Left lobe of liver (tissue), 2 donors: ENCODE results near the gene FAM240B. TPM values are rescaled to one million over a fixed set of nuclear protein-coding genes. Genes with fewer than 3 reads are reported as not detected.

Source experiments
- ATAC-seq: fragments of 200-7000 bp; cut with Tn5 transposase; one replicate; pipeline ENCODE4 v1.9.1; 2020; ENCODE audit warnings: mild to moderate bottlenecking, moderate library complexity
- DNase-seq: peaks from one replicate; pipeline ENCODE4 v3.0.0-alpha.2; 2020; ENCODE audit warnings: low spot score
- total RNA-seq: library from RNA; stranded (reverse); gene quantifications from one replicate; pipeline ENCODE4 v1.2.1, GENCODE V29; 2021
- donor health status: DM: no; HTN: no; CAD: no; lungs with moderate emphysema.
- donor health status: DM: no; HTN: yes; CAD: no.

FAM240B gene
- total RNA-seq, 1 donor from 2014 or later = not detected

GRCh38 chr9:38700695-38701094 lies 19.2 kb downstream of the FAM240B start:
- DNase-seq (no peak), ATAC-seq (no peak)

GRCh38 chr9:38699337-38699736 lies 20.6 kb downstream of the FAM240B start:
- DNase-seq (no peak), ATAC-seq (no peak)

GRCh38 chr9:38697776-38698300 lies 22.1 kb downstream of the FAM240B start:
- DNase-seq (no peak), ATAC-seq (no peak)

DNA sequence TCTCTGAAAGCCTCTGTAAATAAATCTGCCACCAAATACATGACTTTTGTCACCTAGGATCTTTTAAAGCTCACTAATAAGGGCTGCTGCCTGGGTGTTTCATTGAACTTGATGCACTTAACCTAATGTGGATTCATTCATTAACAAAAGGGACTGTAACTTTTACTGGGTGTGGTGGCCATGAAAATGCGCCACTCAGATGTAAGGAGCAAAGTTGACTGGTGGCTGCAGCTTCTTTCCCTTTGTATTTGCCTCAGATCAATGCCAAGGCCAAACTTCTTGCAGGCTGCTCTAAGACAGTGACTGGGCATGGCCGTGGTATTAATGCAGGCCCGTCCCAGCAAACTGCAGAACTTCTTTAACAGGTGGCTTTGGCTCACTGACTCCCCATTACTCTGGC lies 22.9 kb downstream of the FAM240B start:
- ATAC-seq (no peak), DNase-seq (no peak)

DNA sequence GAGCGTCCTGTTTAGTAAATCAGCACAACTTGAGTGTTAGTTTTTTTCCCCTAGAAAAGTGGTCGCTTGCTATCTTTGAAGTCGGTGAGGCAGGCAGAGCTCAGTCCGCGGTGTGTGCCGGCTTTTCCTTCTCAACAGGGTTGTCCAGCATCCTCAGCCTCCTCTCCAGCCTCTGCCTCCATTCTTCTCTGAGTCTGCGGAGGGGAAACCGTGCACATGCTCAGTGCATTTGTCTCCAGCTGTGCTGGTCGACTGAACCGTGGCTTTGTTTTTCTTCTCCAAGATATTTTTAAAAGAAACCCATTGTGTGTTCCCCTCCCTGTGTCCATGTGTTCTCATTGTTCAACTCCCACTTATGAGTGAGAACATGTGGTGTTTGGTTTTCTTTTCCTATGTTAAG lies 25.3 kb downstream of the FAM240B start:
- ATAC-seq (no peak), DNase-seq (no peak)

DNA sequence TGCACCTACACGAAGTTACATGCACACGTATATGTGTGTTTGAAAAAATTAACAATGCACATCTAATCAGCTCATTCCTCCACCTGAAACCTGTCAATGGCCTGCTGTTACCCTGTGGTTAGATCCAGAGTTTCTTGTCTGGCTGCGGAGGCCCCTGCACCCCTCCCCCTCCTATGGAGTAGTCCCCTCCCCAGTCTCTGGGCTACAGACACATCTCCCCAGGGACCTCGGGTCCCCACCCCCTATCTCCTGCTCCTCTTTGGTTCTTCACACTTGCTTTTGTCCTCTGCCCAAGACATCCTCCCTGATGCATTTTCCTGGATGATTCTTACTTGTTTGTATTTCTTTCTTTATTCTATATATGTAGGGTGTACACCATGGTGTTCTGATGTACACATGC lies 27.2 kb downstream of the FAM240B start:
- ATAC-seq (no peak), DNase-seq (no peak)

GRCh38 chr9:38690574-38690973 lies 29.4 kb downstream of the FAM240B start:
- ATAC-seq (no peak), DNase-seq (no peak)

DNA sequence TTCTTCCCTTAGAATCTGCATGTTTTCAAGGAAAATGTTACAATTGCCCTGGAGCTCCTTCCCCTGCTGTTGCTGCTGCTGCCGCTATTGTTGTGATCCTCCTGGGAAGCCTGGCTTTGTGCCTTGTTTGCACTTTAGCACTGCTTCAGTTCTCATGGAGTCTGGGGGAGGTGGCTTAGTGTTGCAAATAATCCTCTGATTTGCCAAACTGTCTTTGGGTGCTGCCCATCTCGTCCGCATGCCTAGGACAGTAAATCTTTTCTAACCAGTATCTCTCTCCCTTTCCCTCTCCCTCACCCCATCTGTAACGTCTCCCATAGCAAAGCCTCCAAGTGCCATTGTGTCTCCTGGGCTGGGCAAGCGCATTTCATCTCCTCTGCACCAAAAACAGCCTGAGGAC lies 30.3 kb downstream of the FAM240B start:
- ATAC-seq = no peak
- no peak for DNase-seq

GRCh38 chr9:38687992-38688391 lies 31.9 kb downstream of the FAM240B start:
- no peak for ATAC-seq
- no peak for DNase-seq

DNA sequence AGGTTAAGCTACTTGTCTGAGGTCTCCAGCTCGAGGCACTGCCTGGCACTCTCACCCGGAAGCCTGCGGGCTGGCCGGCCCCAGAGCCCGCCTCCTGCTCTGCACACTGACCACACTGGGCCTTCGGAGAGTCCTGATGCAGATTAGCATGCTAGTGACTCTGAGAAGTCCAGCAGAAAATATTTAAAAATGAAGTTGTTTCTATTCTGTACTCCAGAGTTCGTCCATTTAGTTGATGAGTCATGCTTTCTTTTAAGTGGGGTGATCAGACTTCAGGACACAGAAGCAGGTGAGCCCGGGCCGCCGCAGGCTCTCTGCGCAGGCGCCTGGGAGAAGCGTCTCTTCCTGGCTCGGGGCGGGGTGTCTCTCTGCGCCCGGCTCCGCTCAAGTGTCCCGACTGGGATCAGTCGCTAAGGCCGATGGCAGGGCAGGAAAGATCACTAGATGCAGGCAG lies 32.5 kb downstream of the FAM240B start:
- DNase-seq = peak; percentile 72
- ATAC-seq = peak; percentile 94

- no peak for ATAC-seq
These were observed 33.0 kb downstream of the FAM240B start for GRCh38 chr9:38686933-38687332.

DNA sequence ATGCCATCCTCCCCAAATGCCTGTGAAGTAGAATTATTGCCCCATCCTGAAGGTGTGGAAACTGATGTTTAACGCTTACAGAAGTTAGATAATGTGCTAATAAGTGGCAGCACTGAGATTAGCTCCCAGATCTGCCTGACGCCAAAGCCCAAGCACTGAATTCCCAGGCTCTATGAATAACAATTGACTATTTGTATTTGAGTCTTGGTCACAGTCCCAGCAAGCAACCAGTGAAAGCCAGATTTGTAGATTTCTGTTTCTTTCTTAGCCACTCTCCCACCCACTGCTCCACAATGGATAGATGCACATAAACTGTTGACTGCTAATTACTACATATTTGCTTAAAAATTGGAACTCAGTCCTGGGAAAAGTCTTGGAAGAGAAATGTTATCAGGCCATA lies 34.4 kb downstream of the FAM240B start:
- ATAC-seq = no peak
- DNase-seq = no peak

More at GRCh38 chr9:38686933-38687332, 33.0 kb downstream of the FAM240B start:
- DNase-seq = no peak

DNA sequence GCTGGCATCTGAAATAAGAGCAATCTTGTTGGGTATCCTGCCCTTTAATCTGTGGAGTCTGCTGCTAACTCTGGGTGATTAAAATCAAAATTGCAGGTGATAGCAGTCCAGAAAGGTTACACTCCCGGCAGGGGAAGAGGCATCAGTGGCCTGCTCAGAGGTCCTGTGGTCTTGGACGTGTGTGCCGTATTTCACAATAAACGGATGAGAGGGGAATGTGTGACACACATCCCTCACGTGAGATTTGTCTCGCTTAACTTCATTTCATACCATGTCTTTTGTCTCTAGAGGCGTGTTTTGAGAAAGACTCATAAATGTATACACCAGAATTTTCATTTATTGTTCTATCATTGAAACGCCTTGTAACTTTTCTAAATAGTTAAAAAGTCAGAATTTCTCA lies 36.6 kb downstream of the FAM240B start:
- DNase-seq = no peak
- no peak for ATAC-seq

GRCh38 chr9:38682713-38683112 lies 37.2 kb downstream of the FAM240B start:
- no peak for ATAC-seq
- DNase-seq = no peak

DNA sequence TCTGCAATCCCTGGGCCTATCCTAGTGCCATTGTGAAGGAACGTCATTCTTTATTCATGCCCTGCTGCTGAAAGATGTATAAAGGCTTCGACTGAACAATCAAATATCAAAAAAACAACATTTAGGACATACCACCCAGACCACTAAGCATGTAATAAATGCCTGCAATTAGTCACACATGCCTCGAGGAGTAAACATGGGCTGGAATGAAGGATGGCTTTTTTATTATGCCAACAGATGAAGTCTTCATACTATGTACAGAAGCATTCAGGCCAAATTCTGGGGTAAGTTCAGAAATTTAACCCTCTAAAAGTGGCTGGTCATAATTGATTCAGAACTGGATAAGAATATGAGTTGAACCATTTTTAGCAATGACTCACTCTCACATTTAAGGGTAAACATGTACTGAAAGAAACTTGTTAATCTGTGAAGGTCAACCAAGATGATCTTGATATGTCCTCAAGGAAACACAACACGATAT lies 38.1 kb downstream of the FAM240B start:
- DNase-seq (no peak), ATAC-seq (no peak)

- ATAC-seq (no peak), DNase-seq (no peak)
These were observed 39.0 kb downstream of the FAM240B start for GRCh38 chr9:38680837-38681445.

- no peak for ATAC-seq
These were observed 42.2 kb downstream of the FAM240B start for GRCh38 chr9:38677660-38678303.

GRCh38 chr9:38675831-38676230 lies 44.1 kb downstream of the FAM240B start:
- no peak for ATAC-seq

More at GRCh38 chr9:38677660-38678303, 42.2 kb downstream of the FAM240B start:
- no peak for DNase-seq

DNA sequence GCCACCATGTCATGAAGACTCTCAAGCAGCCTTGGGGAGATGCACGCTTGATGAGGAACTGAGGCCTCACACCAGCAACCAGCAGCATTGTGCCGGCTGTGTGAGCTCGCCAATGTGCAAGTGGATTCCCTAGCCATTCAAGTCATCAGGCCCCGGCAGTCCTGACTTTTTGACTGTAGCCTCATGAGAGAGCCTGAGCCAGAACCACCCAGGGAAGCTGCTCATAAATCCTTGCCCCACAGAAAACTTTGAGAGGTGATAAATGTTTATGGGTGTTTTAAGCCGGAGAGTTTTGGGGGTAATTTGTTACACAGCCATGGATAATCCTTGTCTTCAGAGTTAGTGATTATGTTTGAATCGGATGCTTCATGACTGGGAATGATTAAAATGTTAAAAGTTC lies 44.7 kb downstream of the FAM240B start:
- DNase-seq (no peak), ATAC-seq (no peak)

More at GRCh38 chr9:38675831-38676230, 44.1 kb downstream of the FAM240B start:
- no peak for DNase-seq

GRCh38 chr9:38673399-38674193 lies 46.3 kb downstream of the FAM240B start:
- ATAC-seq (no peak), DNase-seq (no peak)

GRCh38 chr9:38671748-38672147 lies 48.2 kb downstream of the FAM240B start:
- no peak for DNase-seq
- no peak for ATAC-seq

DNA sequence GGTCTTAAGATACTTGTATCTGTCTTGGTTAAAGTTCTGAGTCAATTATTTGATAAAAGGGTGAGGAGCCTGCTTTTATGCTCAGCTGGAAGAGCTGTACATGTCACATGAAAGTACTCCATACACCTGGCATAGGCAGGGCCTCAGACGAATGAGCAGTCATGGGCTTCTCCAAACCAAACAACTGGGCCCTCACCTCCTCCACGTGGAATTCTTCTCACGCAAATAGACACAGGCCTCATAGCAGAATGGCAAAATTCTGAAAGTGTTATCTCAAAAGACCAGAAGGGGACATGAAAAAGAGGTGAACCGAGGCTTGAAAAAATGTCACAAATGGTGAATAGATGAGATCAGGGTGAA lies 48.6 kb downstream of the FAM240B start:
- DNase-seq (no peak), ATAC-seq (no peak)
